Measurements from ENCODE around the gene FRMD3. TPM values are rescaled to one million over a fixed set of nuclear protein-coding genes. Genes with fewer than 3 reads are reported as not detected.
A peak's percentile ranks its signal among the peaks of the same experiment; 100 is the strongest.

The FRMD3 gene
- total RNA-seq, 1 experiment from 2014 or later: 0.55 TPM

- H2BK12ac ChIP-seq (ENCODE audit: insufficient read length, low read depth, low read length): no peak overlapping the region
- no peak overlapping the region for H3K56ac ChIP-seq (ENCODE audit: insufficient read length, low read depth, low read length)
- no peak overlapping the region for H3K4me2 ChIP-seq (ENCODE audit: insufficient read depth, insufficient read length, low read length)
- H3K79me1 ChIP-seq (ENCODE audit: insufficient read depth, low read depth, low read length, poor library complexity, severe bottlenecking): no peaks in the 10 kb centered on the region
- no peak overlapping the region for H3K4ac ChIP-seq (ENCODE audit: low read depth, low read length)
- peak overlapping the region in 1 of 3 experiments; percentile 66; a peak in 1 of 7 replicates for H3K27ac Mint-ChIP-seq
- no peak overlapping the region for H2BK120ac ChIP-seq (ENCODE audit: low read depth, low read length, poor library complexity, severe bottlenecking)
- no peak overlapping the region for H3K4me3 Mint-ChIP-seq
- peak overlapping the region; percentile 83 for H2BK20ac ChIP-seq (ENCODE audit: low read depth, low read length, poor library complexity, severe bottlenecking)
- H4K5ac ChIP-seq (ENCODE audit: insufficient read length, low read depth, low read length): no peak overlapping the region
- H3K23ac ChIP-seq (ENCODE audit: insufficient read length, low read depth, low read length): no peak overlapping the region
- H3K79me2 ChIP-seq (ENCODE audit: insufficient read depth, low read length): no peaks in the 10 kb centered on the region
- H3K36me3 Mint-ChIP-seq (ENCODE audit: insufficient read depth in 1 of 3, low read depth in 3 of 3): no peaks in the 10 kb centered on the region
- no peak overlapping the region for H3K9ac ChIP-seq (ENCODE audit: extremely low read depth, insufficient read length, low read length)
- H2AK5ac ChIP-seq (ENCODE audit: insufficient read length, low read length): no peak overlapping the region
- no peaks in the 10 kb centered on the region for H3K23me2 ChIP-seq (ENCODE audit: insufficient read length, low read depth, low read length, poor library complexity, severe bottlenecking)
- H2BK5ac ChIP-seq (ENCODE audit: insufficient read length, low read length): no peak overlapping the region
- TF ChIP-seq, protein P1, sequence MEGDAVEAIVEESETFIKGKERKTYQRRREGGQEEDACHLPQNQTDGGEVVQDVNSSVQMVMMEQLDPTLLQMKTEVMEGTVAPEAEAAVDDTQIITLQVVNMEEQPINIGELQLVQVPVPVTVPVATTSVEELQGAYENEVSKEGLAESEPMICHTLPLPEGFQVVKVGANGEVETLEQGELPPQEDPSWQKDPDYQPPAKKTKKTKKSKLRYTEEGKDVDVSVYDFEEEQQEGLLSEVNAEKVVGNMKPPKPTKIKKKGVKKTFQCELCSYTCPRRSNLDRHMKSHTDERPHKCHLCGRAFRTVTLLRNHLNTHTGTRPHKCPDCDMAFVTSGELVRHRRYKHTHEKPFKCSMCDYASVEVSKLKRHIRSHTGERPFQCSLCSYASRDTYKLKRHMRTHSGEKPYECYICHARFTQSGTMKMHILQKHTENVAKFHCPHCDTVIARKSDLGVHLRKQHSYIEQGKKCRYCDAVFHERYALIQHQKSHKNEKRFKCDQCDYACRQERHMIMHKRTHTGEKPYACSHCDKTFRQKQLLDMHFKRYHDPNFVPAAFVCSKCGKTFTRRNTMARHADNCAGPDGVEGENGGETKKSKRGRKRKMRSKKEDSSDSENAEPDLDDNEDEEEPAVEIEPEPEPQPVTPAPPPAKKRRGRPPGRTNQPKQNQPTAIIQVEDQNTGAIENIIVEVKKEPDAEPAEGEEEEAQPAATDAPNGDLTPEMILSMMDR (conservative IDR thresholded peaks at IDR 0.05): no peak
- peaks cover 18 to 32% of the 10 kb centered on the region in 2 experiments for H3K4me1 Mint-ChIP-seq
- no peak overlapping the region for H2AFZ ChIP-seq (ENCODE audit: low read length)
- no peaks in the 10 kb centered on the region for H3K9me3 Mint-ChIP-seq
- WGBS (ENCODE audit: extremely low coverage, insufficient read length, low lambda C conversion rate): 100% methylated on average over 2 of the region's 4 CpGs
- no peak overlapping the region for H3T11ph ChIP-seq (ENCODE audit: low read length)
- H3K27ac ChIP-seq (ENCODE audit: insufficient read length, low read depth, low read length): no peak overlapping the region
- no peak overlapping the region for H4K8ac ChIP-seq (replicated peaks; ENCODE audit: insufficient read length, low read depth, low read length)
- DNase-seq: no peak
- peaks cover 2% of the 10 kb centered on the region; the same call in 1 of the 2 replicates for H3K4me1 ChIP-seq (ENCODE audit: insufficient read depth, low read length)
- no peaks in the 10 kb centered on the region for H4K20me1 ChIP-seq (ENCODE audit: control insufficient read depth, insufficient read depth, insufficient read length)
- H3K18ac ChIP-seq (ENCODE audit: insufficient read length, low read depth, low read length): no peak overlapping the region
- H4K91ac ChIP-seq (ENCODE audit: insufficient read length, low read depth, low read length): no peak overlapping the region
- no peak overlapping the region for H3K14ac ChIP-seq (ENCODE audit: insufficient read depth, low read length)
- H3K27me3 Mint-ChIP-seq (ENCODE audit: low read depth): no peaks in the 10 kb centered on the region
- no peaks in the 10 kb centered on the region for H3K9me3 ChIP-seq (ENCODE audit: control insufficient read depth, low read depth, low read length)
- H2BK15ac ChIP-seq (ENCODE audit: low read depth, low read length): no peak overlapping the region
- H3K27me3 ChIP-seq (ENCODE audit: insufficient read depth, low read length): no peaks in the 10 kb centered on the region
These were observed 302.0 kb downstream of the FRMD3 start for GRCh38 chr9:83236029-83236696.

Measured in H9 (cell line).